IPS-11a (cell line): ENCODE results near the gene CCL17.
"Not testable (repeated sequence)": the region's sequence is repeated elsewhere in the genome, so short reads cannot be mapped to it uniquely, and the experiment has no call there.

Source experiments
- H3K4me3 ChIP-seq: one replicate; pipeline ENCODE4 v1.5.1; 2013; ENCODE audit warnings: low read depth, low read length, control low read depth

Gene CCL17

GRCh38 chr16:57395026-57395425 is 9.5 kb upstream of the CCL17 start:
- H3K4me3 ChIP-seq: no peak overlapping the region

GRCh38 chr16:57396786-57397185 is 7.8 kb upstream of the CCL17 start:
- H3K4me3 ChIP-seq: no peak overlapping the region

GRCh38 chr16:57397493-57397892 is 7.1 kb upstream of the CCL17 start:
- H3K4me3 ChIP-seq: not testable (repeated sequence)

- H3K4me3 ChIP-seq: no peak overlapping the region
Measured at GRCh38 chr16:57401943-57402640, 2.5 kb upstream of the CCL17 start.

- H3K4me3 ChIP-seq: no peak overlapping the region
Measured at GRCh38 chr16:57405097-57405496, 530 bp downstream of the CCL17 start.

GRCh38 chr16:57406881-57407280 is 2.3 kb downstream of the CCL17 start:
- H3K4me3 ChIP-seq: no peak overlapping the region

- no peak overlapping the region for H3K4me3 ChIP-seq
Measured at GRCh38 chr16:57407521-57408353, 3.2 kb downstream of the CCL17 start.

GRCh38 chr16:57409065-57409464 is 4.5 kb downstream of the CCL17 start:
- no peak overlapping the region for H3K4me3 ChIP-seq

- H3K4me3 ChIP-seq: no peak overlapping the region
Measured at GRCh38 chr16:57409870-57410587, 5.5 kb downstream of the CCL17 start.

- no peak overlapping the region for H3K4me3 ChIP-seq
Measured at GRCh38 chr16:57411362-57411976, 6.9 kb downstream of the CCL17 start.

- no peak overlapping the region for H3K4me3 ChIP-seq
Measured at GRCh38 chr16:57412584-57412983, 8.0 kb downstream of the CCL17 start.

- no peak overlapping the region for H3K4me3 ChIP-seq
Measured at GRCh38 chr16:57413301-57413730, 8.7 kb downstream of the CCL17 start.

GRCh38 chr16:57413733-57414132 is 9.2 kb downstream of the CCL17 start:
- H3K4me3 ChIP-seq: no peak overlapping the region

- H3K4me3 ChIP-seq: no peak overlapping the region
Measured at GRCh38 chr16:57416084-57416483, 11.5 kb downstream of the CCL17 start.

- H3K4me3 ChIP-seq: no peak overlapping the region
Measured at GRCh38 chr16:57419506-57419905, 14.9 kb downstream of the CCL17 start.

GRCh38 chr16:57422026-57422944 is 17.7 kb downstream of the CCL17 start:
- H3K4me3 ChIP-seq: no peak overlapping the region

GRCh38 chr16:57423152-57423551 is 18.6 kb downstream of the CCL17 start:
- H3K4me3 ChIP-seq: no peak overlapping the region

- no peak overlapping the region for H3K4me3 ChIP-seq
Measured at GRCh38 chr16:57424583-57424982, 20.0 kb downstream of the CCL17 start.

GRCh38 chr16:57426356-57426755 is 21.8 kb downstream of the CCL17 start:
- no peak overlapping the region for H3K4me3 ChIP-seq

GRCh38 chr16:57427307-57427706 is 22.7 kb downstream of the CCL17 start:
- no peak overlapping the region for H3K4me3 ChIP-seq
